GM18870 (cell line): Measurements from ENCODE around the gene FCRL5.
"Not testable (repeated sequence)": the region's sequence is repeated elsewhere in the genome, so short reads cannot be mapped to it uniquely, and the experiment has no call there.

Source experiments
- ATAC-seq: cut with Tn5 transposase; IDR thresholded peaks from one replicate; pipeline ENCODE4 v1.9.1; 2021; ENCODE audit warnings: moderate library complexity; ENCODE audit not compliant: unreplicated experiment

FCRL5 gene

DNA sequence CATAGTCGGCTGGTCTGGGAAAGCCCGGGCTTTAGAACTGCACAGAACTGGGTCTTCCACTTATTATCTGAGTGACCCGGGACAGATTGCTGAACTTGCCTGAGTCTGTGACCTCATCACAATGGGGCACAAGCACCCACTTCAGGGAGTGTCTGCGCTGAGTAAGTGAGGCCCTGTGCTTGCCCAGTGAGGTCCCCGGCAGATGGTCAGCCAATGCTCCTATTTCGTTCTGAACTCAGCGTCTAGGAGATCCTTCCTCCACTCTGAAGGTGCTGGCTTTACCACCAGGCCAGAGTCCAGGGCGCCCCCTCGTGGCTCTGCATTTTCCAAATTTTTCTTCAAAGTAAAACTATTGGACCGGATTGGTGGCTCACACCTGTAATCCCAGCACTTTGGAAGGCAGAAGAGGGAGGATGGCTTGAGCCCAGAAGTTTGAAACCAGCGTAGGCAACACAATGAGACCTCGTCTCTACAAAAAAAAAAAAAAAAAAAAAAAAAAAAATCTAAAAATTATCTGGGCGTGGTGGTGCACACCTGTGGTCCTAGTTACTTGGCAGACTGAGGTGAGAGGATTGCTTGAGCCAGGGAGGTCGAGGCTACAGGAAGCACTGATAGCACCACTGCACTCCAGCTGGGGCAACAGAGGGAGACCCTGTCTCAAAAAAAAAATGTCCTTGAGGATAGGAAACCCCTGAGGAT, 61.7 kb downstream of the FCRL5 start:
- no peak for ATAC-seq

DNA sequence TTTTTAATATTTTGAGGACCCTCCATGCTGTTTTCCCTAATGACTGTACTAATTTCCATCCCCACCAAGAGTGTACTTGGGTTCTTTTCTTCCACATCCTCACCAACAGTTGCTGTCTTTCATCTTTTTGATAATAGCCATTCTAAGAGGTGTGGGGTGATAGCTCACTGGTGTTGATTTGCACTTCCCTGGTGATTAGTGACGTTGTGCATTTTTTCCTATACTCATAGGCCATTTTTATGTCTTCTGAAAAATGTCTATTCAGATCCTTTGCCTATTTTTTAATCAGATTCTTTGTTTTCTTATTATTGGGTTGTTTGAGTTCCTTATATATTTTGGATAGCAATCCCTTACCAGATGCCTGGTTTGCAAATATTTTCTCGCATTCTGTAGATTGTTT, 64.2 kb downstream of the FCRL5 start:
- no peak for ATAC-seq

DNA sequence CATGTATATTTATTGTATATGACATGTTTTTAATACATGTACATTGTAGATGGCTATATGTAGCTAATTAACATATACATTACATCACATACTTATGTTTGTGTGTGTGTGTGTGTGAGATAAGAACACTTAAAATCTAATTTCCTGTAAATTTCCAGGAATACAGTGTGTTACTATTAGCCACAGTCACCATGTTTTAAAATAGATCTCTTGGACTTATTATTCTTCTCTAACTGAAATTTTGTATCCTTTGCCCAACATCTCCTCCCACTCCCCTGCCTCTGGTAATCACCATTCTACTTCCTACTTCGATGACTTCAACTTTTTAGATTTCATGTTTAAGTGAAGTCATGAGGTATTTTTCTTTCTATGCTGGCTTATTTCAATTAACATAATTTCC, 64.8 kb downstream of the FCRL5 start:
- no peak for ATAC-seq

DNA sequence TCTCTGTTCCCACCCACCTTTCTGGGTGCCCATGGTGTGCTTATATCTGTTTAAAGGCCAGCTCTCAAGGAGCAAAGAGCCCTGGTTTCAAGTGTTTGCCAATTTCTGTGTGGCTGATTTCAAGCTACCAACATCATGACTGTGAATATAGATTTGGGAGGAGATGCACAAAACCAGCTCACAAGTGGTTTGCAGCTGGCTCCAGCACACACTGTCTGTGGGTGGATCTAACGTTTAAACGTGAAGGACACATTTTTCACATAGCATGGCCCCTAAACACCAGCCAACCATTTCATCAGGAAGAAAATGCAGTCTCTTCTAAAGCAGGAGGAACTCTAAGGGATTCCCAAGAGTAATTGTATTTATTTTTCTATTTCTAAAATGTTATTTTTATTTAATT, 65.2 kb downstream of the FCRL5 start:
- no peak for ATAC-seq

DNA sequence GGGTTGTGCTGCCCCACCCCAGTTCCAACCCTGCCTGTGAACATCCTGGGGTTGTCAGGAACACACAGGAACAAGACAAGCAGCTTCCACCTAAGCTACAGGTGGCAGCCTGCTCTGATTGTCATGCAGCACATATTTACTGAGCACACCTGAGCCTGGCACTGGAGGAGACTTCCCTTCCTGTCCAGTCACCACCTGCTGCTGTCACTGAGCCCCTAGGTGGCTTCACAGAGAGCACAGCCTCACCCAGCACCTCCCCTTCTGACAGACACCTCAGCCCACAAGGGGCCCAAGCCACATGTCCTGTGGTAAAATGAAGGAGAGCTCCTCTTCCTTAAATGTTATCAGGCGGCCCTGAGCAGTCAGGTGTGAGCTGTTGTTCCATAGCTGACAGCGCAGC, 65.9 kb downstream of the FCRL5 start:
- ATAC-seq, result not testable (repeated sequence)

DNA sequence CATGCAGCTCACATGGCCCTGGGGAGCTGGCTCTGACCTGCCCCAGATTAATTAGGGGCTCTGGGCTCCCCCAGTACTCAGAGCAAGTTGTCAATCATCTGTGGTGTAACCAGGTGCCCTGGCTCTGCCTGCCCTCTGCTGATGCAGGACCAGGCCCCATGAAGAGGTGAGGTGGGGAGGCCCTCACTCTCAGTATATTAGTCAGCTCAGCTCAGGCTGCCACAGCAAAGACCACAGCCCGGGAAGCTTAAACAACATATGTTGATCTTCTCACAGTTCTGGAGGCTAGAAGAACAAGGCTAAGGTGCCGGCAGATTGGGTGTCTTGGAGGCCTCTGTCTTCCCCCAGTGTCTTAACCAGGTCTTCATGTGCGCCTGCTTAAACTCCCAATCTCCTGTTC, 66.5 kb downstream of the FCRL5 start:
- ATAC-seq, result no peak

DNA sequence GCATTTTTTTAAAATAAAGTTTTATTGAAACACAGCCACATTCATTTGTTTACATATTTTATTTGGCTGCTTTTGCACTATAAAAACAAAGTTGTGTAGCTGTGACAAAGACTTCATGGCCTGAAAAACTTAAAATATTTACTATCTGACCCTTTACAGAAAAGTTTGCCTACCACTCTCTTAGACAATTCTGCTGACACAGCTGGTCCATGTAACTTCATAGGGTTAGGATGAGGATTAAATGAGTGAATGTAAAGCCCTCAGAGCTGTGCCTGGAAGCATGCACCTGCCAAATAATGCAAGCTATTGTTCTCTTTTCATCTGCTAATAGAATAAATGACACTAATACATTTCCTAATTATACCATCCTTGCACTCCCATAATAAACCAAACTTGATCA, 67.7 kb downstream of the FCRL5 start:
- ATAC-seq, result no peak

DNA sequence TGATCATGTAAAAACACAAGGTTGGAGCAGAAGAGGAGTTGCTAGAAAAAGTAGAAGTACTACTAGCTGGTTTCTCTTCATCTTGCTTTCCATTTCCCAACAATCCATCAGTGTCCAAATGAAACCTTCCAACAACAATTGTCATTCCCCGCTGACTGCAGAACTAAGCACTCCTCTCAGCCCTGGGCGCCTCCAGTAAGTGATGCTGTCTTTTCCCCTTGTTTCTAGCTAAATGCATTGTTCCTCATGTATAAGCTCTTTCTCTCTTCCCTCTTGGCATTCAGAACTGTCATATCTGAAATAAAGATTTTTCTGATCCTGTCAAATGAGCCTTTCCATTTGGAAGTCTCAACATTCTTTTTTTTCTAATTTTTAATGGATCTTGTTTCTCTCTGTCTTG, 68.7 kb downstream of the FCRL5 start:
- no peak for ATAC-seq

DNA sequence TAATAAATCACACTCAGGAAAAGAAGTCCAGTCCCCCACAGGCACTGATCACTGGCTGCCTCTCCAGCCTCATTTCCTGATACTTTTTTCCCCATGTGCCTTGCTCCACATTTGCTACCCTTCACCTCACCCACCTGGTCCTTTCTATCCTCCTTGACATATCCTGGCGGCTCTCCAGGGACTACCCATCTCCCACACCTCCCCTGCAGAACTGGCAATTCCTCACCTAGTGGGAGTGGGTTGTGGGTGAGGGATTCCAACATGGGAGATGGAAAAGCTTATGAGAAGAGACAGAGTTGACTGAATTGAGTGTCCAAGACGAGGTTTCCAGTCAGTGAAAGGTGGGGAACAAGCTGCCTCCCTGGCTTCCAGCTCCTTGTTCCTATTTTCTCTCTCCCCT, 69.6 kb downstream of the FCRL5 start:
- no peak for ATAC-seq

DNA sequence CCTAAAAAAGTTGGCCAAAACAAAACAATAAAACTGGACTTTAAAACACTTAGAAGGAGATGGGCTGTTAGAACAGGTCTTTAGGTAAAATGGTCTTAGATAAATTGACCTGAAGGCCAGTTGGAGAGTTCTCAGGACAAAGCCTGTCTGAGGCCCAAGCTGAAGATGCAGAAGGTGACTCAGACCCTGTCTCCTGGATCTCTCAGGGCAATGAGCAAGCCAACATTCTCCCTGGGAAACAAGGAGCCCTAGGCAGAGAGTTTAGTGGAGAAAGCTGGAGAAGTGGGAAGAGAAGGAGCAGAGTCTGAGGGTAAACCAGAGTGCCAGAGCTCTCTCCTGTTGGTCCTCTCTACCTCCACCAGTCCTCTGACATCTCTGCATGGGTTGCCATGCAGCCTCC, 70.1 kb downstream of the FCRL5 start:
- no peak for ATAC-seq

DNA sequence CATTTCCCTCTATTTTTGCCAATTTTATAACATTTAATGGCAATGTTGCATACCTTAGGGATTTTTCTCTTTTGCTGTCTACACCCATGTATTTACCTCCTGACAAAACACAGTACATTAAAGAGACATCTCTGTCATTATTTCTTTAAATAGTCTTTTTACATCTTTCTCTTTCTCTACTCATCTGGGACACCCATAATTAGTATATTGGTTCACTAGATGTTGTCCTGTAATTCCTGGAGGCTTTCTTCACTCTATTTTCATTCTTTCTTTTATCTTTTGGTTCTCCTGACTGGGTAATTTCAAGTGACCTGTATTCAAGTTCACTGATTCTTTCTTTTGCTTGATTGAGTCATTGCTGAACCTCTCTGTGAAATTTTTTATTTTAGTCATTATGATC, 74.3 kb downstream of the FCRL5 start:
- no peak for ATAC-seq

DNA sequence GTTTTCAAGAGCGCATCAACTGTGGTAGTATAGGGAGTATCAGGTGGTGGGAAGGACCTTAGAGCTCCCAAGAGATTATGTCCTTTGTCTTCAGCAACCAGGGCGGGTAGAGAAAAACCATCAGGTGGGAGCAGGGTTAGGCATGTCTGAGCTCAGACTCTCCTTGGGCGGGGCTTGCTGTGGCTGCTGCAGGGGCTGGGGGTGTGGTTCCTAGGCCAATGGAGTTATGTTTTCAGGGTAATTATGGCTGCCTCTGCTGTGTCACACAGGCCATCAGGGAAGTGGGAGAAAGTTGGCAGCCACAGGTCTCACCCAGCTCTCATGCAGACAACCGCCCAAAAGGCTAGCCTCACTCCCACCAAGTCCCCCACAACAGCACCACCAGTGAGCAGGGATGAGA, 74.9 kb downstream of the FCRL5 start:
- ATAC-seq, result no peak

DNA sequence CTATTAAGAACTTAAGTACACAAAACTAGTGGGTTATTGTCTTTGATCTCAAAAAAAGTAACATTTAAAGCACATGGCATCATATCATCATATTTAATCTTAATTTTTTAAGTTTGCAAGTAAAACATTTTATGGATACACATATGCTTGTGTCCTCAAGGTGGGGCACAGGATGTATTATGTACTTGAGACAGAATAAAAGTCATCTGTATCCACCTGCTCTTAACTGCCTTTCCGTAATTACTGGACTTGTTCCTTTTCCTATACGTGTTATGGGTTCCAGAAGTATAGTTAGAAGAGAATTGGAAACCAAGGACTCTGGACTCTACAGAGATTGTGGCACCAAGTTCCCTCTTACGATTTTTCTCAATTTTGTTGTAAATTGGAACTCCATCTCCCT, 79.4 kb downstream of the FCRL5 start:
- ATAC-seq, result no peak

DNA sequence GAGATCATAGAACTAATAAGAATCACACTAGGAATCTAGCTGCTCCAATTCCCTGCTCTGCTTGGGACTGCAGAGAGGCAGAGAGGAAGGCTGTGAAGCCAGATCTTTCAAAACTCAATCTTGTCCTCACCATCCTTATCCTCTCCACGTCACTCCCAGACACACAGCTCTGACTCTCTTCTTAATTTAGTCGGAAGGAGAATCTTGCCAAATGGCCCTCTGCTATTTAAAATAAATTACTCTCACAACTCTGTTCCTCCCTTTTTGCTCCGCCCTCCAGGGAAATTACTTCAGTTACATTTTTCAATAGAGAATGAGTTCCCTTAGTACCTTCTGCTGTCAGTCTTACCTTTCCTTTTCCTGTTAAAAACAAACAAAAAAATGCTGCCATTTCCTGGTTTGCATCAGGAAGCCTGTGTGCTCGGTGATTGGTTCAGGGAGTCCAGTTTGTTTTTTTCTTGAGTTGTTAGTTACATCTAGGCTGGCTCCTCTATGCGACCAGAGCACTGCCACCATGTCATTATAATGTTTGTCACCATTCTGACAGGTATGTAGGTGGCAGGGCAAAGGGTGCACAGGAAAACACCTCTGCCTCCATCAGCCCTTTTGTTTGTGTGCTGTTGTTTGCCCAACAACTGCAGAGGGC, 80.1 kb downstream of the FCRL5 start:
- ATAC-seq, result no peak

DNA sequence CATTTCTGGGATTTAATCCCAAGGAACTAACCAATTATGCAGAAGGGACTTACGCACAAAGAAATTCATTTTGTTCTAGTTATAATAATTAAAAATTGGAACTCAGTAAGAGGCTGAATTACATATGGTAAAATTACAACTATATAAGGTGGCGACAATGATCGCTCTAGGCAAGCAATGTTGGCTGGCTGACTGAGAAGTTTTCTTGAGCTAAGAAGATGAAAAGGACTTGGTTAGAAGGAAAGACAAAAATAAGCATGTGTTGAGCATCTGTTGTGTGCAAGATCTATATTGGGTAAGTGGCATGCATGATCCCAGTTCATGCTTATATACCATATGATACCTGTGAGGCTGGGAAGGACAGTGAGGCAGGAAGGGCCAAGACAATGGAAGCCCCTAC, 80.8 kb downstream of the FCRL5 start:
- ATAC-seq, result no peak

DNA sequence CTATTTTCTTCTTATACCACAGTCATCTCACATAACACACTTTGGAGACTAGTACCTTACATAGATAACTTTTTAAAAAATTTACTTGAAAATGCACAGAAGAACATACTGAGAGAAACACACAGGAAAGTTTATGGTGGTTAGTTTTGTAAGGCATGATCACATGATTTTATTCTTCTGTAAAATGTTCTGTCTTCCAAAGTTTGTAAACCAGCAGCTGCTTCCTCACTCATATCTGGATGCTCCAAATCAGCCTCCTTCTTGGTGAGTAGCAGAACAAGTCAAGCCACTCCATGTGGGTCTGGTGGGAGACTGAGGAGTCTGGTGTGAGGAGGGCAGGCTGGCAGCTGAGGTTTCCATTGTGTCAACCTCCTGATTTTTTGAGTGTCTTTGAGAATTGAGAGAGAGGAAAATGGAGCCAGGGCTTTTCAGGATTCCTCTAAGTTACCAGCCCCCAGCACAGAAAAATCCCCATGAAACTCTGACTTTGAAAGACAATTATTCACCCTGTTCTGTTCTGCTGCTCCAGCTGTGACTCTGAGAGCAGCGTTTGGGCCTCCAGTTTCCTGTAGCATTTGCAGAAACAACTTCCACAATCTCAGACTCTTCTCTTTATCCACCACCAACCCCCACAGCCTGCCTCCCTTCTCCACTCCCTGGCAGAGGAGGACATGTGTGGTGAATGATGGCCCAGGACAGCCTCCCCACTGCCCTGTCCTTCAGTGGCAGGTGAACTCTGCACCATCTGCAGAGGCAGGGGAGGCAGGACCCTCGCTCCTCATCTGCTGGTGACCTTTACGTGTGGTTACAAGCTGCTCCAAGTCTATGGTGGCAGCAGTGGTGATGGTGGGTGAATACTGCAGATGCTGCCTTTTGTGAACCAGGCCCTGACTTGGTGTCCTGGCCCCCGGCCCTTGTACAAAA, 82.3 kb downstream of the FCRL5 start:
- no peak for ATAC-seq

DNA sequence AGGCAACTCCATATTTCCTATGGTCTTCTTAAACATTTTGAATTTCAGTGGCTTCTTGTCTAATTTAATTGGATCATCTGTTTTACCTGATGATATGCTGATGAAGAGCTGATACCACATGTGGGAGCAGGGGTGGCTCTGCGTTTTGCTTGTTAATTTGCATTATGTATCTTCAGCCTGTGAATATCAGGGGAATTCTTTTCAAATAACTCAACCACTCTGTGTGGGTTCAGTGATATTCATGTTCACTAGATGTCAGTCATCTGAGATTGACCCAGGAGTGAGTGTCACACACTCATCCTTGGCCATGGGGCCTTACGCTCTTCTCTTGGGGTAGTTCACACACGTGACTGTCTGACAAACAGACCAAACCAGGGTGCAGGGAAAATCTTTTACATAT, 83.0 kb downstream of the FCRL5 start:
- ATAC-seq, result no peak

DNA sequence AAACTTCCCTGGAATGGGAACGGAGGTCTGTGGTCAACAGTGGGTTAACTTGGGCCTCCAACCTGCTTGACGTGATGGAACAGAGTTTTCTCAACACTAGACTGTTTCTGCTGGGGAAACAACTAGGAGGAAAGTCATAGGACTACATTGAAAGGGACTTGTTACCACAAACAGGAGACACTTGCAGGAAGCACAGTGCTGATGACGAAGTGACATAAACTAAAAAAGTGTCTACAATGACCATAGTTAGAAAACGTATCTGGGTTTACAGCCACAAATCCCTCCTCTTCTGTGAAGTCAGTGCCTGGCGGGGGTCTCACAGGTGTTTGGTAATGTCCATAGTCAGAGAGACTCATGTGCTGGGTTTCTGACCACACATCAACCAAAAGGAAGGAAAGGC, 86.3 kb downstream of the FCRL5 start:
- no peak for ATAC-seq
